Endothelial cell of umbilical vein (primary cell): Measurements from ENCODE around the gene DLL4. TPM values are rescaled to one million over a fixed set of nuclear protein-coding genes. Genes with fewer than 3 reads are reported as not detected.

Experiments
- BruUV-seq: library from RNA; stranded (reverse); fragments of 400-500 nt; replicated peaks from 2 replicates; lab custom pipeline; 2021; lab: Mats Ljungman, UMichigan
- CTCF ChIA-PET: fragments of 300-600, 350-600 bp; sonication (Branson Sonifier 250); formaldehyde crosslinking; loops from one replicate; lab custom pipeline; 2021; ENCODE audit warnings: antibody characterized with exemption, inconsistent platforms; lab: Charles Lee
- POLR2A ChIA-PET: fragments of 300-600, 350-600 bp; sonication (Branson Sonifier 250); formaldehyde crosslinking; loops from one replicate; lab custom pipeline; 2021; ENCODE audit warnings: antibody characterized with exemption, inconsistent platforms; lab: Charles Lee
- DNase-seq: peaks from one replicate; pipeline ENCODE4 v3.0.0-alpha.2; 2011; ENCODE audit warnings: low read depth, low spot score
- FAIRE-seq: peaks from 2 replicates; lab custom pipeline; 2011; peaks lifted over from hg19 to GRCh38; lab: Jason Lieb, UNC
- H2AFZ ChIP-seq: 2 replicates; pipeline ENCODE4 v1.6.0; 2012; ENCODE audit warnings: low read depth, low read length, control low read depth, inconsistent platforms
- H3K27ac ChIP-seq: 2 replicates; pipeline ENCODE4 v1.5.1; 2011; ENCODE audit warnings: low read depth, mild to moderate bottlenecking, control low read depth, low read length, moderate library complexity; ENCODE audit not compliant: insufficient read depth
- H3K27me3 ChIP-seq, 2 experiments: 2 replicates each; pipeline versions ENCODE4 v1.6.0 to v1.6.1; 2011; ENCODE audit warnings: low read length in 2 of 2, mixed read lengths in 1 of 2; ENCODE audit not compliant: control insufficient read depth in 2 of 2, insufficient read depth in 2 of 2
- H3K36me3 ChIP-seq, 2 experiments: 2 replicates in 1 of 2; 3 replicates in 1 of 2; pipeline ENCODE4 v1.5.1; 2011; ENCODE audit warnings: low read length in 2 of 2, mild to moderate bottlenecking in 1 of 2, moderate library complexity in 1 of 2; ENCODE audit not compliant: control insufficient read depth in 2 of 2, insufficient read depth in 2 of 2; ENCODE audit errors: extremely low read depth in 1 of 2
- H3K4me1 ChIP-seq: 3 replicates; pipeline ENCODE4 v1.5.1; 2011; ENCODE audit warnings: mild to moderate bottlenecking, low read length; ENCODE audit not compliant: control insufficient read depth, insufficient read depth; ENCODE audit errors: extremely low read depth
- H3K4me2 ChIP-seq: 2 replicates; pipeline ENCODE4 v1.6.1; 2011; ENCODE audit warnings: low read length, control low read depth, mixed read lengths; ENCODE audit not compliant: insufficient read depth
- H3K4me3 ChIP-seq, 3 experiments: fragments of 200-600 bp in 1 of 3; sonication (generic), shearing (Covaris generic) in 1 of 3; replicated peaks in 1 of 3; 2 replicates each; pipeline ENCODE4 v1.5.1; 2011 to 2016; ENCODE audit warnings: control low read depth in 3 of 3, low read length in 3 of 3, mild to moderate bottlenecking in 2 of 3, inconsistent platforms in 1 of 3, low read depth in 1 of 3, moderate library complexity in 1 of 3; ENCODE audit not compliant: insufficient read depth in 1 of 3
- H3K79me2 ChIP-seq: 2 replicates; pipeline ENCODE4 v1.6.0; 2012; ENCODE audit warnings: low read length, inconsistent platforms; ENCODE audit not compliant: control insufficient read depth, insufficient read depth
- H3K9ac ChIP-seq: replicated peaks from 2 replicates; pipeline ENCODE3; 2011; ENCODE audit warnings: low read length, control low read depth; ENCODE audit not compliant: insufficient read depth; ENCODE audit errors: extremely low read depth
- H3K9me1 ChIP-seq: replicated peaks from 3 replicates; pipeline ENCODE4 v1.6.0; 2011; ENCODE audit warnings: mild to moderate bottlenecking, low read length; ENCODE audit not compliant: control insufficient read depth, insufficient read depth; ENCODE audit errors: extremely low read depth
- H3K9me3 ChIP-seq: replicated peaks from 2 replicates; pipeline ENCODE4 v1.5.1; 2012; ENCODE audit warnings: low read length, inconsistent platforms; ENCODE audit not compliant: control insufficient read depth, insufficient read depth
- H4K20me1 ChIP-seq: replicated peaks from 2 replicates; pipeline ENCODE3; 2011; ENCODE audit warnings: mild to moderate bottlenecking, low read length; ENCODE audit not compliant: control insufficient read depth, insufficient read depth; ENCODE audit errors: extremely low read depth
- CTCF ChIP-seq, 2 donors: IDR thresholded peaks; 1 replicate in 1 of 2; 2 replicates in 1 of 2; pipeline ENCODE4 v1.5.1; 2011; ENCODE audit warnings: low read length in 2 of 2, mild to moderate bottlenecking in 2 of 2, moderate library complexity in 2 of 2, control low read depth in 1 of 2, inconsistent platforms in 1 of 2, low read depth in 1 of 2; ENCODE audit not compliant: insufficient read depth in 1 of 2; ENCODE audit errors: extremely low read depth in 1 of 2
- GATA2 ChIP-seq: IDR thresholded peaks from 2 replicates; pipeline ENCODE4 v1.7.0; 2011; ENCODE audit warnings: low read depth, mild to moderate bottlenecking, moderate library complexity, mixed read lengths, low read length; ENCODE audit not compliant: insufficient read length, insufficient read depth
- POLR2A ChIP-seq: IDR thresholded peaks from 2 replicates; pipeline ENCODE4 v1.6.1; 2012; ENCODE audit warnings: low read depth, mild to moderate bottlenecking, control low read depth, low read length
- dilution Hi-C: fragments of 300-500 bp; cut with MboI; formaldehyde crosslinking; loops from one replicate; pipeline ENCODE4 v1.15.0; 2019; ENCODE audit warnings: low sequenced_read_pairs; ENCODE audit not compliant: extremely low pct_ligation_motif_present
- intact Hi-C: fragments of 100-400 bp; cut with micrococcal nuclease; formaldehyde crosslinking; loops from one replicate; pipeline ENCODE4 v1.10.0; 2022
- polyA plus RNA-seq, 4 experiments: library from polyadenylated mRNA; depleted of rRNA in 3 of 4; stranded (reverse) in 3 of 4; unstranded in 1 of 4; fragments of >200 nt; gene quantifications; 2 replicates each; pipeline versions ENCODE4 v1.2.1 to v1.2.3, GENCODE V29; 2011 to 2012; ENCODE audit warnings: missing spikeins in 1 of 4
- total RNA-seq: library from RNA; stranded (reverse); gene quantifications from 2 replicates; pipeline ENCODE4 v1.2.3, GENCODE V29; 2021

Gene DLL4
- total and polyA plus RNA-seq, 2 donors (not counting 3 experiments of a cell fraction or from before 2014, with no cell fraction given): 55.2 to 57.8 TPM

GRCh38 chr15:40894681-40895448 is 34.3 kb upstream of the DLL4 start:
- peak overlapping the region; percentile 86 for H3K27ac ChIP-seq
- peaks cover 18% of the 10 kb centered on the region for H3K79me2 ChIP-seq
- TF ChIP-seq CTCF (IDR thresholded peaks at IDR 0.05; ENCODE audit: extremely low read depth in 1 of 2, insufficient read depth in 1 of 2, low read depth in 1 of 2, low read length in 2 of 2) (peak; percentile 64 to 74), GATA2 (no peak), POLR2A (peak; percentile 25)
- peak overlapping the region; percentile 70 for H2AFZ ChIP-seq
- peak overlapping the region; percentile 86 to 91 (median 88) for H3K4me3 ChIP-seq
- ChIA-PET POLR2A (interaction anchor here (0.6 to 1.4 kb wide), 4 partner anchors 36 to 383 kb away, joined by 3 to 9 read pairs (median 4); partner anchors contain the start of gene CHAC1), CTCF (interaction anchor here (0.6 to 3.7 kb wide), 53 partner anchors 9 to 452 kb away, joined by 3 to 251 read pairs (median 5); partner anchors contain the start of genes C15orf62, CHAC1, DNAJC17 and KNL1)
- intact Hi-C loops (loop anchor here (1.0 to 10.0 kb wide), 10 partner anchors 38 to 376 kb away; partner anchors contain the start of genes CCDC32, KNL1, RMDN3 and RPUSD2), dilution Hi-C loops (no loop called here)
- H3K9me1 ChIP-seq: no peaks in the 10 kb centered on the region
- DNase-seq: peak; percentile 73
- BruUV-seq: TSS peak; percentile 84
- no peaks in the 10 kb centered on the region for H3K27me3 ChIP-seq
- peaks cover 3 to 13% of the 10 kb centered on the region in 2 experiments for H3K36me3 ChIP-seq
- H3K9me3 ChIP-seq: no peaks in the 10 kb centered on the region
- H3K4me1 ChIP-seq: peaks cover 14% of the 10 kb centered on the region
- peak overlapping the region; percentile 91 for H3K9ac ChIP-seq
- H4K20me1 ChIP-seq: no peaks in the 10 kb centered on the region
- peak; percentile 47 for FAIRE-seq
- H3K4me2 ChIP-seq: peak overlapping the region; percentile 69
